ENCODE data around the gene RAPSN. TPM values are rescaled to one million over a fixed set of nuclear protein-coding genes. Genes with fewer than 3 reads are reported as not detected.

RAPSN gene
- total and polyA plus RNA-seq, 2 experiments from 2014 or later = 0.17 to 0.23 TPM

DNA sequence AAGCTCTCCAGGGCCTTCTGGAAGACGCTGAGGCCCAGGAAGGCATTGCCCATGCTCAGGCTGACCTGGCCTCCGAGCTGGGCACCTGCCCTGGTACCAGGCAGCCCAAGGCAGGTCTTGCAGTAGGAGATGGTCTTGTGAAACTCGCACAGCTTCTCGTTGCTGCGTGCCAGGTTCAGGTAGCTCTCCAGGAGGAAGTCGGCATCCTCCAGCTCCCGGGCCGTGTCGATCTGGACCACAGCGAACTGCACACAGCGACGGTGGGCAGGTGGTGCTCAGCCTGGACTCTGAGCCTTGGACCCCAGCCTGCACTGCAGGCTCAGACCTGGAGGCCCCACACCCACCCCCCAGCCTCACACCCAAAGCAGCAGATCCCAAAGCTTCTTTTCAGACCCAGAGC, 1.0 kb downstream of the RAPSN start:
- Mint-ChIP-seq H3K4me1 (no peaks in the 10 kb centered on the region), H3K27ac (no peak overlapping the region), H3K9me3 (no peaks in the 10 kb centered on the region), H3K36me3 (ENCODE audit: low read depth) (no peaks in the 10 kb centered on the region), H3K27me3 (ENCODE audit: insufficient read depth, low read depth, poor library complexity) (no peaks in the 10 kb centered on the region), H3K4me3 (no peak overlapping the region)
- Histone ChIP-seq H3K9me2 (ENCODE audit: insufficient read depth) (no peaks in the 10 kb centered on the region), H3K4me2 (no peak overlapping the region), H3K79me2 (replicated peaks; ENCODE audit: insufficient read depth) (no peaks in the 10 kb centered on the region), H4K20me1 (replicated peaks; ENCODE audit: insufficient read depth) (no peaks in the 10 kb centered on the region), H3K4me3 (no peak overlapping the region), H3F3A (replicated peaks; ENCODE audit: low read depth) (no peaks in the 10 kb centered on the region), H3K4me1 (ENCODE audit: insufficient read depth) (no peaks in the 10 kb centered on the region), H3K27ac (ENCODE audit: low read depth) (no peak overlapping the region), H3K27me3 (ENCODE audit: insufficient read depth) (no peaks in the 10 kb centered on the region), H3K36me3 (ENCODE audit: insufficient read depth) (no peaks in the 10 kb centered on the region), H2AFZ (no peak overlapping the region)
- DNase-seq (ENCODE audit: low spot score) (no peak), ATAC-seq (no peak)
- no peak for TF ChIP-seq ZNF331 (CRISPR knock-in tag; IDR thresholded peaks at IDR 0.05; ENCODE audit: low read depth)

DNA sequence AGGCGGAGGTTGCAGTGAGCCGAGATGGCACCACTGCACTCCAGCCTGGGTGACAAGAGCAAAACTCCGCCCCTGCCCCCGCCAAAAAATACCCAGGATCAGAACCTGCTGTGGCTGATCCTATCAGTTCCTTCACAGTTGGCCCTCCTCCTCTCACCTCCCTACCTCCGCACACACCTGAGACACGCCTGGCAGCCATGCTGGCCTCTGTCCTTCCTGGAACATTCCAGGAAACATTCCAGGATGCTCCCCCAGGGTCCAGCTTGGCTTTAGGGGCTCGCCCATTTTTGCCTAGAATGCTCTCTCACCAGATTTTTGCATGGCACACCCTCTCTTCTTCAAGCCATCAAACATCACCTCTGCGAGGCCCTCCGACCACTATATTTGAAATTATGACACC, 2.1 kb downstream of the RAPSN start:
- DNase-seq (ENCODE audit: low spot score) (peak; percentile 46), ATAC-seq (no peak; the same call in 2 of the 3 replicates)
- no peak overlapping the region for H3K4me3 Mint-ChIP-seq
- H3F3A ChIP-seq (replicated peaks; ENCODE audit: low read depth) = no peaks in the 10 kb centered on the region
- H4K20me1 ChIP-seq (replicated peaks; ENCODE audit: insufficient read depth) = no peaks in the 10 kb centered on the region
- H3K4me2 ChIP-seq = no peak overlapping the region
- no peak overlapping the region for H3K4me3 ChIP-seq
- H3K9me2 ChIP-seq (ENCODE audit: insufficient read depth) = no peaks in the 10 kb centered on the region
- no peaks in the 10 kb centered on the region for H3K36me3 ChIP-seq (ENCODE audit: insufficient read depth)
- no peaks in the 10 kb centered on the region for H3K4me1 ChIP-seq (ENCODE audit: insufficient read depth)
- no peaks in the 10 kb centered on the region for H3K4me1 Mint-ChIP-seq
- H2AFZ ChIP-seq = no peak overlapping the region
- H3K36me3 Mint-ChIP-seq (ENCODE audit: low read depth) = no peaks in the 10 kb centered on the region
- H3K27ac Mint-ChIP-seq = no peak overlapping the region
- no peaks in the 10 kb centered on the region for H3K27me3 ChIP-seq (ENCODE audit: insufficient read depth)
- H3K79me2 ChIP-seq (replicated peaks; ENCODE audit: insufficient read depth) = no peaks in the 10 kb centered on the region
- TF ChIP-seq, protein P1, sequence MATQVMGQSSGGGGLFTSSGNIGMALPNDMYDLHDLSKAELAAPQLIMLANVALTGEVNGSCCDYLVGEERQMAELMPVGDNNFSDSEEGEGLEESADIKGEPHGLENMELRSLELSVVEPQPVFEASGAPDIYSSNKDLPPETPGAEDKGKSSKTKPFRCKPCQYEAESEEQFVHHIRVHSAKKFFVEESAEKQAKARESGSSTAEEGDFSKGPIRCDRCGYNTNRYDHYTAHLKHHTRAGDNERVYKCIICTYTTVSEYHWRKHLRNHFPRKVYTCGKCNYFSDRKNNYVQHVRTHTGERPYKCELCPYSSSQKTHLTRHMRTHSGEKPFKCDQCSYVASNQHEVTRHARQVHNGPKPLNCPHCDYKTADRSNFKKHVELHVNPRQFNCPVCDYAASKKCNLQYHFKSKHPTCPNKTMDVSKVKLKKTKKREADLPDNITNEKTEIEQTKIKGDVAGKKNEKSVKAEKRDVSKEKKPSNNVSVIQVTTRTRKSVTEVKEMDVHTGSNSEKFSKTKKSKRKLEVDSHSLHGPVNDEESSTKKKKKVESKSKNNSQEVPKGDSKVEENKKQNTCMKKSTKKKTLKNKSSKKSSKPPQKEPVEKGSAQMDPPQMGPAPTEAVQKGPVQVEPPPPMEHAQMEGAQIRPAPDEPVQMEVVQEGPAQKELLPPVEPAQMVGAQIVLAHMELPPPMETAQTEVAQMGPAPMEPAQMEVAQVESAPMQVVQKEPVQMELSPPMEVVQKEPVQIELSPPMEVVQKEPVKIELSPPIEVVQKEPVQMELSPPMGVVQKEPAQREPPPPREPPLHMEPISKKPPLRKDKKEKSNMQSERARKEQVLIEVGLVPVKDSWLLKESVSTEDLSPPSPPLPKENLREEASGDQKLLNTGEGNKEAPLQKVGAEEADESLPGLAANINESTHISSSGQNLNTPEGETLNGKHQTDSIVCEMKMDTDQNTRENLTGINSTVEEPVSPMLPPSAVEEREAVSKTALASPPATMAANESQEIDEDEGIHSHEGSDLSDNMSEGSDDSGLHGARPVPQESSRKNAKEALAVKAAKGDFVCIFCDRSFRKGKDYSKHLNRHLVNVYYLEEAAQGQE (IDR thresholded peaks at IDR 0.05; ENCODE audit: unreplicated experiment) = no peak
- TF ChIP-seq EZH2phosphoT487 (IDR thresholded peaks at IDR 0.05; ENCODE audit: unreplicated experiment) (no peak), STAT1 (IDR thresholded peaks at IDR 0.05; ENCODE audit: unreplicated experiment) (no peak), NANOG (IDR thresholded peaks at IDR 0.05; ENCODE audit: borderline replicate concordance) (no peak)
- TF ChIP-seq, protein P2, sequence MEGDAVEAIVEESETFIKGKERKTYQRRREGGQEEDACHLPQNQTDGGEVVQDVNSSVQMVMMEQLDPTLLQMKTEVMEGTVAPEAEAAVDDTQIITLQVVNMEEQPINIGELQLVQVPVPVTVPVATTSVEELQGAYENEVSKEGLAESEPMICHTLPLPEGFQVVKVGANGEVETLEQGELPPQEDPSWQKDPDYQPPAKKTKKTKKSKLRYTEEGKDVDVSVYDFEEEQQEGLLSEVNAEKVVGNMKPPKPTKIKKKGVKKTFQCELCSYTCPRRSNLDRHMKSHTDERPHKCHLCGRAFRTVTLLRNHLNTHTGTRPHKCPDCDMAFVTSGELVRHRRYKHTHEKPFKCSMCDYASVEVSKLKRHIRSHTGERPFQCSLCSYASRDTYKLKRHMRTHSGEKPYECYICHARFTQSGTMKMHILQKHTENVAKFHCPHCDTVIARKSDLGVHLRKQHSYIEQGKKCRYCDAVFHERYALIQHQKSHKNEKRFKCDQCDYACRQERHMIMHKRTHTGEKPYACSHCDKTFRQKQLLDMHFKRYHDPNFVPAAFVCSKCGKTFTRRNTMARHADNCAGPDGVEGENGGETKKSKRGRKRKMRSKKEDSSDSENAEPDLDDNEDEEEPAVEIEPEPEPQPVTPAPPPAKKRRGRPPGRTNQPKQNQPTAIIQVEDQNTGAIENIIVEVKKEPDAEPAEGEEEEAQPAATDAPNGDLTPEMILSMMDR (conservative IDR thresholded peaks at IDR 0.05; ENCODE audit: low read depth in 2 of 2) = no peak
- H3K27me3 Mint-ChIP-seq (ENCODE audit: insufficient read depth, low read depth, poor library complexity) = no peaks in the 10 kb centered on the region
- no peak overlapping the region for H3K27ac ChIP-seq (ENCODE audit: low read depth)
- H3K9me3 Mint-ChIP-seq = no peaks in the 10 kb centered on the region
